SIG-M5 (cell line): ENCODE results near the gene FAM25A.
A peak's percentile ranks its signal among the peaks of the same experiment; 100 is the strongest.
"Not testable (repeated sequence)": the region's sequence is repeated elsewhere in the genome, so short reads cannot be mapped to it uniquely, and the experiment has no call there.

Experiments
- DNase-seq: peaks from one replicate; lab custom pipeline; 2025; lab: John Stamatoyannopoulos, UW

Gene FAM25A

GRCh38 chr10:87020056-87020455 is at the start of gene FAM25A:
FAM25A (plus strand) TSS chr10:87020294; CDS start chr10:87020325, 31 bp downstream.
- DNase-seq, result not testable (repeated sequence)

- DNase-seq, result no peak
These were observed 49.2 kb upstream of the FAM25A start for GRCh38 chr10:86970982-86971231.

- no peak for DNase-seq
These were observed 48.7 kb upstream of the FAM25A start for GRCh38 chr10:86971232-86971991.

DNA sequence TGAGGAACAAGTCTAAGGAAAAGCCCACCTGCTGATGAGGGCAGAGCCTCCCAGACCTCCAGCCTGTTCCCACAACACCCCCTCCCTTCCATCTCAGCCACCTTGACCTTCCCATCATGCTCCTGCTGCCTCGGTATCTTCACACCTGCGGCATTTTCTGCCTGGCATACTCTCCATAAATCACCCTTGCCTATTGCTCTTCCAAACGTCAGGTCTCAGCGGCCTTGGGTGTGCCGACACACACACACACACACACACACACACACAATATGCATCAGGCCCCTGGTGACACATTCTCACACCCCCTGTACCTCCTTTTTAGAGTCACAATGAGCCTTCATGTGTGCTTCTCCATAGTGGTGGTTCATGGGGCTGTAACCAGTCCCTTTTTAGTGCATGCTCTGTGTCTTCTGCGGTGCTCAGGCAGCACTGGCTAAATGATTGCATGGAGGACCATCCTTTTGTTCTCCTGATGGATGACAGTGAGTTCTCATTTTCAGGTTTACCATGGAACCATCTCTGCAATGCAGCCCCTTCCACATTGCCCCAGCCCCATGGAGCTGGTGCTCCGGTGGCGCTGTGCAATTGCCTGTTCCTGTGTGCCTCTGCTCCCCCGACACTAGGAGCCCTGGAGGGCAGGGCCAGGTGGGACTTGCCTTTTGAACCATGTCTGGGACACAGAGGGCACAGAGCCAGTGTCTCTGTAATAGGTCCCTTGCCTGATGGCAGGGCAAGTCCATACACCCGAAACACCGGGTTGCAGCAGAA is 47.3 kb upstream of the FAM25A start:
- no peak for DNase-seq

- DNase-seq, result no peak
These were observed 45.6 kb upstream of the FAM25A start for GRCh38 chr10:86974484-86974883.

GRCh38 chr10:86976362-86977056 is 43.6 kb upstream of the FAM25A start:
- DNase-seq, result no peak

- not testable (repeated sequence) for DNase-seq
These were observed 41.6 kb upstream of the FAM25A start for GRCh38 chr10:86978457-86978856.

GRCh38 chr10:86979296-86979818 is 40.7 kb upstream of the FAM25A start:
- DNase-seq, result no peak

DNA sequence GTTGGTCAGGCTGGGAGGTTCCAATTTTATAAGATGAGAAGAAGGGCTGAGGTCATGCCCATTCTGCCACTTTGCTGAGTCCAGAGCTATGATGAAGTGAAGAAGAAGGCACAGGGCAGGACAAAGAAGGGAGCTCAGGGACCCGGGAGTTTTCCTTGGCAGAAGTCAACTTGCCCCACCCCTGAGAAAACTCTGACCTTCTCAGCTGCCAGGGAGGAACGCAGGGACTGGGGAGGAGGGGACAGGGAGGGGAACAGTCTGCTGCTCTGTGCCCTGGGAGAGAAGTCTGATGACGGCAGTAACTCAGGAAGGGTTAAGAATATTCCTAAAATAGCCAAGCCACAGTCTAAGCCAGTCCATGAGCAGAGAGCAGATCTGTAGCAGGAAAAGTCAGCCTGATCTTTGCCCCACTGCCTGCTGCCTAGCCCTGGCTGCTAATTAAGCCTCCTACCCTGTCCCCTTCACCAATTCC is 40.1 kb upstream of the FAM25A start:
- no peak for DNase-seq

DNA sequence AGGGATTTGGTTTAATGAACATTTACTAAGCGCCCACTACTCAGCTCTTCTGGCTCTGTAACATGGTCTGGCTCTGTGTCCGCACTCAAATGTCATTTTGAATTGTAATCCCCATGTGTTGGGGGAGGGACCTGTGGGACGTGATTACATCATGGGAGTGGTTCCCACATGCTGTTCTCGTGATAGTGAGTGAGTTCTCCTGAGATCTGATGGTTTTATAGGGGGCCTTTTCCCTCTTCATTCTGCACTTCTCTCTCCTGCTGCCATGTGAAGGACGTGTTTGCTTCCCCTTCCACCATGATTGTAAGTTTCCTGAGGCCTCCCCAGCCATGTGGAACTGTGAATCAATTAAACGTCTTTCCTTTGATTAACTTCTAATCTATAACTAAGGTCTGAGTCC is 39.1 kb upstream of the FAM25A start:
- DNase-seq, result not testable (repeated sequence)

DNA sequence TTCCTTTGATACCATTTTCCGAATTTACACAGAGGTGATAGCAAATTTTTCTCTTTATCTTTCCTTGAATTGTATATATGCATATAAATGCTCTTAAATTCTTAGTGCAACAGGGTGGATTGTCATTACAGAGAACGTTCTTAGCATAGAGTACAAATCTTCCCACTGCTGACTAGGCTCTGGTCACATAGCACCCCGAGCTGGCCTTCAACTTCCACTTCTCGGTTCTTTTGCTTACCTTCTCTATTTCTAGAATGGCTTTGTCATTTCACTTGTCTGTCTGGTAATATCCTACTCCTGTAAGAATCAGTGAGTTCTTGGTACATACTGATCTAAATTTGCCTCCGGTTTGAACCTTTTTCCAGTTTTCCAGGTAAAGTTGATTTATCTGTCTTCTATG is 38.4 kb upstream of the FAM25A start:
- DNase-seq, result no peak

GRCh38 chr10:86984498-86984897 is 35.6 kb upstream of the FAM25A start:
- DNase-seq, result not testable (repeated sequence)

DNA sequence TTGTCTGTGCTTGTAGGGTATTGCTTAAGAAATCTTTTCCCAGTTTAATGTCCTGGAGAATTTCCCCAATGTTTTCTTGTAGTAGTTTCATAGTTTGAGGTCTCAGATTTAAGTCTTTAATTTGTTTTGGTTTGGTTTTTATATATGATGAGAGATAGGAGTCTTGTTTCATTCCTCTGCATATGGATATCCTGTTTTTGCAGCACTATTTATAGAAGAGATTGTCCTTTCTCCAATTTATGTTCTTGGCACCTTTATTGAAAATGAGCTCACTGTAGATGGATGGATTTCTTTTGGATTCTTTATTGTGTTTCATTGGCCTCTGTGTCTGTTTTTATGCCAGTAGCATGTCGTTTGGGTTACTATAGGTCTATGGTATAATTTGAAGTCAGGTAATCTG is 31.6 kb upstream of the FAM25A start:
- DNase-seq, result no peak

DNA sequence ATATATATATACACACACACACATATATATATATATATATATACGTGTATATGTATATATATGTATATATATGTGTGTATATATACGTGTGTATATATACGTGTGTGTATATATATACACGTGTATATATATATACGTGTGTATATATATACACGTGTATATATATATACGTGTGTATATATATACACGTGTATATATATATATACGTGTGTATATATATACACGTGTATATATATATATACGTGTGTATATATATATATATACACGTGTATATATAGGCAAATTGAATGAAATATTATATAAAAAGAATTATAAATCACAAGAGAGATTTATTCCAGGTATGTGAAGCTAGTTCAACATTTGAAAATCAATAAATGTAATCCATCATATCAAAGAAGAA is 28.7 kb upstream of the FAM25A start:
- not testable (repeated sequence) for DNase-seq

DNA sequence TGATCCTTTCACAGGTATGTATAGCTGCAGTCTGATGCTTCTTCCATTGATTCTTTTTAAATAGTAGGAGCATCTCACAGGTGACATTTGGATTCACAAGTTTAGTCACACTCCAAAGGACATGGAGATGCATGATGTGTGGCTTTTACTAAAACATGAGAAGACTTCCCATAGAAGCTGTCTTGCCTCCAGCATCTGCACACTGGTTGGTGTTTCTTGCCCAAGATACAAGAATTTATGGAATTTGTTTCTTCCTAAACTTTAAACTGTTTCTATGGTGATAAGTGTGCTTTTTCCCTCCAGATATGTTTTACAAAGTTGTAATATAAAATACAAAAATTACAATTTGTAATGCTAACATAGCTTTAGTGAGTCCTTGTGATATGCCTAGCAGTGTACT is 27.6 kb upstream of the FAM25A start:
- no peak for DNase-seq

DNA sequence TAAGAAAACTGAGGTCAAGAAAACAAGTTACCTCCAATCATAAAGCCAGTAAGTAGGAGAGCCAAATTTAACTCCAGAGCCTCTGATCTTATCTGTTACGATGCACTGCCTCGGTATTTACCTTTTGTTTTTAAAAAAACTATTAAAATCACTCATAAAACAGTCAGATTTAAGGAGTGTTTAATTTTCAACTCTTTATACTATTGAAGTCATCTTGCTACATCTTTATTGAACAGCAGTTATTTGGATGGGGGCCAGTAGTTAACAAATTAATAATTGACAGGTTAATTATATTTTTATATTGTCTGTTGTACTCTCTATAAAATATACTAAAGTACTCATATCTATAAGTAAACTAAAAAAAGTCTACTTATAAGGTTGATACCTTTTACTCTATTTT is 27.2 kb upstream of the FAM25A start:
- no peak for DNase-seq

DNA sequence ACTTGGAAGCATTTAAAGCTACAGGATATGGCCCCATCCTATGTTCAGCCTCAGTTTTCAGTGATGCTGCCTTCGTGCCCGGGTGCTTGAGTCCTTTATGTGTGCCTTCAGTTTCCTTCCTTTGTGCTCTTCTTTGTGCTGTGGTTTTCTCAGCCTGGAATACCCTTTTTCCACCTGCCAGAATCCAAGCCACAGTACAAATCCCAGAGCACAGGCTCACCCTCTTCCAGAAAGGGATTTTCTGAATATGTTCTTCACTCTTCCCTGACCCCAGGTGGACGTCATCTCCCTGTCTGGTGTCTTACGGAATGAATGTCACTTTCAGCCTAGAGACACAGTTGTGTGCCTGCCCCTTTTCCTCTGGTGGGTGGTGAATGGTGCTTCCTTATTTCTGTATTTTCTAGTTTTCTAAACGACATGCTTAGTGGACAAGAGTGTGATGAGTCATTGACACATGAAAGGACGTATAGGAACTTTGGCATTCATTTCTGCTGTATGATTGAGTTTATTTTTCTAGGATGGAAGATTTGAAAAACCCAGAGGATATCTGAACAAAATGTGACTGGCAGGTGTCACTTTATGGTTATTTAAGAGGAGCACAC is 20.2 kb upstream of the FAM25A start:
- DNase-seq, result peak; percentile 2

GRCh38 chr10:87000491-87000890 is 19.6 kb upstream of the FAM25A start:
- no peak for DNase-seq

GRCh38 chr10:87007124-87007523 is 13.0 kb upstream of the FAM25A start:
- DNase-seq, result not testable (repeated sequence)

- DNase-seq, result not testable (repeated sequence)
These were observed 12.4 kb upstream of the FAM25A start for GRCh38 chr10:87007674-87008073.

DNA sequence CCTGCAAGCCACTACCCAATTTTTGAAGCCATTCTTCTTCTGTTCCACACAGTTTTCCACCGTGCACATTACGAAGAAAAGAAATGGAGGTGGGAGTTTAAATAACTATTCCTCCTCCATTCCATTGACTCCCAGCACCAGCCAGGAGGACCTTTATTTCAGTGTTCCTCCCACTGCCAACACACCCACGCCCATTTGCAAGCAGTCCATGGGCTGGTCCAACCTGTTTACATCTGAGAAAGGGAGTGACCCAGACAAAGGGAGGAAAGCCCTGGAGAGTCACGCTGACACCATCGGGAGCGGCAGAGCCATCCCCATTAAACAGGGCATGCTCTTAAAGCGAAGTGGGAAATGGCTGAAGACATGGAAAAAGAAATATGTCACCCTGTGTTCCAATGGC is 11.8 kb upstream of the FAM25A start:
- DNase-seq, result not testable (repeated sequence)

- not testable (repeated sequence) for DNase-seq
These were observed 10.9 kb upstream of the FAM25A start for GRCh38 chr10:87009134-87009696.
